ENCODE measurements around the gene FRAS1.

FRAS1 gene

GRCh38 chr4:78220283-78220682 is 163.2 kb downstream of the FRAS1 start:
- H3K4me3 ChIP-seq (ENCODE audit: low read depth, low read length) = no peak overlapping the region
- no peak for TF ChIP-seq CTCF (IDR thresholded peaks at IDR 0.05; ENCODE audit: low read depth, low read length)

DNA sequence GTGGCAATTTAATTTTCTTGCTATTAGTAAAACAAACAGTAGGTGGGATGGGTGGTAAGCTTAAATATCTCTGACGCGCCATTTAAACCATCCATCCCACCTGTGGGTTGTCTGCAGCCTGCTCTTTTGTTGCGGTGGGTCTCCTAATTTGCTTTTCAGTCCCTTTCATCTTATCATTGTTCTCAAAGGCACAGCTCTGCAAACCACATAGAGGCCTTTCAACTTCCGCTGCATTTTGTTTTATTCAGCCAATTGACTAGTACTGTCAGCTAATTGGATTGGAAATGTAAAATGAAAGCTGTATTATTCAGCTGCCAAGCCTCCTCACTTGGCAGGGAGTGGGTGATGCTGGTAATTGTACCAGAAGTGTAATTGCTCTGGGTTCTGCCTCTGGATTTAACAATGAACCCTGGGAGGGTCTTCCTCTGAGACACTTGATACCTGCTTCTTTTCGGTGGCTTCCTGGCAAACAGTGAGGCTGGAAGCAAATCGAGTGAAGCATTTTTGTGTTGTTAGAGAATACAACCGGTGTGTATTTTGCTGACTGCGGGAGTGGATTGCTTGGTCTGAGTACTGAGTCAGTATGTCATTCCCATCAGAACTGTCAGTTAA is 165.6 kb downstream of the FRAS1 start:
- H3K36me3 ChIP-seq = no peaks in the 10 kb centered on the region
- peak; percentile 10 for DNase-seq
- no peaks in the 10 kb centered on the region for H3K9me3 ChIP-seq
- H3K4me3 ChIP-seq (ENCODE audit: low read depth, low read length) = peak overlapping the region; percentile 8; the same call in 1 of the 2 replicates
- peaks cover 9% of the 10 kb centered on the region for H3K4me1 ChIP-seq
- H3K27me3 ChIP-seq = no peaks in the 10 kb centered on the region
- no peak for TF ChIP-seq CTCF (IDR thresholded peaks at IDR 0.05; ENCODE audit: low read depth, low read length)

More at GRCh38 chr4:78220283-78220682, 163.2 kb downstream of the FRAS1 start:
- peaks cover 13% of the 10 kb centered on the region for H3K4me1 ChIP-seq
- no peaks in the 10 kb centered on the region for H3K36me3 ChIP-seq
- DNase-seq = no peak
- no peaks in the 10 kb centered on the region for H3K9me3 ChIP-seq
- H3K27me3 ChIP-seq = no peaks in the 10 kb centered on the region

GRCh38 chr4:78225236-78225635 is 168.1 kb downstream of the FRAS1 start:
- Histone ChIP-seq H3K36me3 (no peaks in the 10 kb centered on the region), H3K27me3 (no peaks in the 10 kb centered on the region), H3K4me1 (peaks cover 8% of the 10 kb centered on the region), H3K9me3 (no peaks in the 10 kb centered on the region), H3K4me3 (ENCODE audit: low read depth, low read length) (no peak overlapping the region)
- no peak for TF ChIP-seq CTCF (IDR thresholded peaks at IDR 0.05; ENCODE audit: low read depth, low read length)
- no peak for DNase-seq

GRCh38 chr4:78226279-78226678 is 169.2 kb downstream of the FRAS1 start:
- DNase-seq = no peak
- Histone ChIP-seq H3K27me3 (no peaks in the 10 kb centered on the region), H3K9me3 (no peaks in the 10 kb centered on the region), H3K36me3 (no peaks in the 10 kb centered on the region), H3K4me1 (peaks cover 9% of the 10 kb centered on the region), H3K4me3 (ENCODE audit: low read depth, low read length) (no peak overlapping the region)
- TF ChIP-seq CTCF (IDR thresholded peaks at IDR 0.05; ENCODE audit: low read depth, low read length) = no peak

GRCh38 chr4:78227411-78228057 is 170.4 kb downstream of the FRAS1 start:
- no peaks in the 10 kb centered on the region for H3K36me3 ChIP-seq
- TF ChIP-seq CTCF (IDR thresholded peaks at IDR 0.05; ENCODE audit: low read depth, low read length) = no peak

GRCh38 chr4:78235800-78236199 is 178.7 kb downstream of the FRAS1 start:
- no peak for TF ChIP-seq CTCF (IDR thresholded peaks at IDR 0.05; ENCODE audit: low read depth, low read length)

More at GRCh38 chr4:78227411-78228057, 170.4 kb downstream of the FRAS1 start:
- Histone ChIP-seq H3K27me3 (no peaks in the 10 kb centered on the region), H3K9me3 (no peaks in the 10 kb centered on the region), H3K4me1 (peaks cover 3% of the 10 kb centered on the region), H3K4me3 (ENCODE audit: low read depth, low read length) (no peak overlapping the region)
- DNase-seq = peak; percentile 21

More at GRCh38 chr4:78235800-78236199, 178.7 kb downstream of the FRAS1 start:
- H3K36me3 ChIP-seq = no peaks in the 10 kb centered on the region
- H3K4me3 ChIP-seq (ENCODE audit: low read depth, low read length) = no peak overlapping the region
- peaks cover 8% of the 10 kb centered on the region for H3K4me1 ChIP-seq
- no peaks in the 10 kb centered on the region for H3K9me3 ChIP-seq
- H3K27me3 ChIP-seq = no peaks in the 10 kb centered on the region
- no peak for DNase-seq

Measured in BE2C (cell line).